HG03064 (cell line): Measurements from ENCODE around the gene NR1D1.
A peak's percentile ranks its signal among the peaks of the same experiment; 100 is the strongest.

Source experiments
- ATAC-seq: cut with Tn5 transposase; IDR thresholded peaks from one replicate; pipeline ENCODE4 v1.9.1; 2021; ENCODE audit warnings: low read depth; ENCODE audit not compliant: unreplicated experiment

Gene NR1D1

GRCh38 chr17:40112191-40112711 is 11.9 kb upstream of the NR1D1 start:
- ATAC-seq = no peak

GRCh38 chr17:40111221-40112128 is 11.1 kb upstream of the NR1D1 start:
- ATAC-seq = no peak

- no peak for ATAC-seq
Observed at GRCh38 chr17:40110026-40110845, 9.8 kb upstream of the NR1D1 start.

- ATAC-seq = no peak
Observed at GRCh38 chr17:40108970-40109824, 8.8 kb upstream of the NR1D1 start.

GRCh38 chr17:40107522-40108174 is 7.3 kb upstream of the NR1D1 start:
- no peak for ATAC-seq

- no peak for ATAC-seq
Observed at GRCh38 chr17:40106760-40107521, 6.6 kb upstream of the NR1D1 start.

GRCh38 chr17:40105861-40106759 is 5.7 kb upstream of the NR1D1 start:
- ATAC-seq = no peak

GRCh38 chr17:40104594-40105486 is 4.5 kb upstream of the NR1D1 start:
- no peak for ATAC-seq

GRCh38 chr17:40103688-40104087 is 3.3 kb upstream of the NR1D1 start:
- no peak for ATAC-seq

- no peak for ATAC-seq
Observed at GRCh38 chr17:40103071-40103661, 2.8 kb upstream of the NR1D1 start.

- ATAC-seq = no peak
Observed at GRCh38 chr17:40101367-40102210, 1.2 kb upstream of the NR1D1 start.

- ATAC-seq = peak; percentile 41
Observed at GRCh38 chr17:40100669-40101366, 429 bp upstream of the NR1D1 start.

- ATAC-seq = no peak
Observed at GRCh38 chr17:40099619-40100418, 570 bp downstream of the NR1D1 start.

- ATAC-seq = peak; percentile 47
Observed at GRCh38 chr17:40098846-40099618, 1.4 kb downstream of the NR1D1 start.
